Pancreas (tissue), 10 donors: Measurements from ENCODE around the gene SLC5A2. TPM values are rescaled to one million over a fixed set of nuclear protein-coding genes. Genes with fewer than 3 reads are reported as not detected.

Experiments used
- ATAC-seq, 4 donors: fragments of 200-7000 bp; cut with Tn5 transposase; one replicate each; pipeline versions ENCODE4 v1.8.0 to v1.9.1; 2020; ENCODE audit warnings: mild to moderate bottlenecking in 4 of 4, moderate library complexity in 4 of 4
- DNase-seq, 6 donors: peaks; one replicate each; pipeline ENCODE4 v3.0.0-alpha.2; 2020
- FAIRE-seq: peaks from 2 replicates; lab custom pipeline; 2012; peaks lifted over from hg19 to GRCh38; lab: Jason Lieb, UNC
- H3K27ac ChIP-seq, 4 donors: fragments of 200-600 bp; sonication (generic); 1 replicate in 3 of 4; 2 replicates in 1 of 4; pipeline versions ENCODE4 v1.5.0 to v1.8.0; 2020
- H3K27me3 ChIP-seq, 4 donors: fragments of 200-600 bp; one replicate each; pipeline ENCODE4 v1.8.0; 2021
- H3K36me3 ChIP-seq, 3 donors: fragments of 200-600 bp; sonication (generic) in 1 of 3; one replicate each; pipeline versions ENCODE4 v1.5.0 to v1.8.0; 2020 to 2021
- H3K4me1 ChIP-seq, 3 donors: fragments of 200-600 bp; one replicate each; pipeline ENCODE4 v1.8.0; 2021
- H3K4me3 ChIP-seq, 4 donors: fragments of 200-600 bp; sonication (generic) in 2 of 4; one replicate each; pipeline versions ENCODE4 v1.5.0 to v1.8.0; 2020 to 2021
- H3K9me3 ChIP-seq, 4 donors: fragments of 200-600 bp; one replicate each; pipeline ENCODE4 v1.8.0; 2021
- CTCF ChIP-seq, 4 donors: fragments of 200-600 bp; sonication (generic) in 3 of 4; IDR thresholded peaks; one replicate each; pipeline versions ENCODE4 v1.5.0 to v1.8.0; 2021; ENCODE audit warnings: antibody characterized with exemption in 4 of 4
- WGBS, 2 donors: extraction: QIAGEN DNeasy Blood & Tissue Kit; methylation state at CpG; one replicate each; pipeline ENCODE4 v1.1.7; 2013; 5-methylcytosine and 5-hydroxymethylcytosine counted together
- intact Hi-C, 3 donors: fragments of 100-400 bp; cut with DNase I; formaldehyde crosslinking; loops; one replicate each; pipeline versions ENCODE4 v1.11.1 to v1.14.2; 2022
- polyA plus RNA-seq, 2 donors: library from polyadenylated mRNA; stranded (reverse); fragments of 200-250 nt; gene quantifications; one replicate each; pipeline ENCODE4 v1.2.3, GENCODE V29; 2013
- total RNA-seq, 6 donors: library from RNA; stranded (reverse); fragmentation: NEBNext Ultra II Directional in 4 of 6; extraction: Animal tissue kit (Norgen Biotek cat#: 25700) in 4 of 6; gene quantifications; one replicate each; pipeline versions ENCODE4 v1.2.1 to v1.2.4, GENCODE V29; 2021 to 2023
- donor health status: healthy with polysubstance abuse.
- donor health status: DM: no; HTN: no; CAD: no; lungs with moderate emphysema.
- donor health status: DM: no; HTN: no; CAD: no.
- donor health status: control.
- donor health status: control.
- donor health status: Bipolar disorder and iron deficiency.
- donor health status: DM: yes; HTN: yes; CAD: no.
- donor health status: DM: no; HTN: no; CAD: no.
- donor health status: DM: no; HTN: no; CAD: no.
- donor health status: DM: yes; HTN: yes; CAD: no.

The SLC5A2 gene
- total and polyA plus RNA-seq, 8 donors: 0.35 to 4.9 (median 0.64) TPM

- peaks cover 0 to 7% (median 3%) of the 10 kb centered on the region in 3 donors for H3K4me1 ChIP-seq
These were observed 10.2 kb upstream of the SLC5A2 start for GRCh38 chr16:31472709-31473203.

GRCh38 chr16:31473264-31473984 lies 9.5 kb upstream of the SLC5A2 start:
- H3K9me3 ChIP-seq: no peaks in the 10 kb centered on the region
- H3K4me3 ChIP-seq: peak overlapping the region in 1 of 4 donors; percentile 50
- DNase-seq (no peak), ATAC-seq (no peak), FAIRE-seq (no peak)
- H3K36me3 ChIP-seq: no peaks in the 10 kb centered on the region
- peaks cover 0 to 7% (median 3%) of the 10 kb centered on the region in 3 donors for H3K4me1 ChIP-seq
- TF ChIP-seq CTCF (IDR thresholded peaks at IDR 0.05): no peak
- no peak overlapping the region for H3K27ac ChIP-seq
- 80 to 85% methylated on average over 17 of the region's 17 CpGs for WGBS, 2 donors
- intact Hi-C loops: no loop called here
- H3K27me3 ChIP-seq: no peaks in the 10 kb centered on the region

More at GRCh38 chr16:31472709-31473203, 10.2 kb upstream of the SLC5A2 start:
- peak in 3 of 4 donors; percentile 24 to 38 (median 31) for TF ChIP-seq CTCF (IDR thresholded peaks at IDR 0.05)
- 27 to 36% methylated on average over 20 of the region's 20 CpGs for WGBS, 2 donors
- peak overlapping the region in 3 of 4 donors; percentile 18 to 50 (median 27) for H3K4me3 ChIP-seq
- no peak for FAIRE-seq
- ATAC-seq: peak; percentile 30 to 55 (median 43)
- no peaks in the 10 kb centered on the region for H3K27me3 ChIP-seq
- peak; percentile 69 to 91 (median 86) for DNase-seq
- no peaks in the 10 kb centered on the region for H3K9me3 ChIP-seq
- H3K27ac ChIP-seq: peak overlapping the region in 2 of 4 donors; percentile 50 to 51
- intact Hi-C loops: no loop called here
- no peaks in the 10 kb centered on the region for H3K36me3 ChIP-seq

- H3K27me3 ChIP-seq: no peaks in the 10 kb centered on the region
- 75 to 80% methylated on average over 12 of the region's 12 CpGs for WGBS, 2 donors
- no peaks in the 10 kb centered on the region for H3K9me3 ChIP-seq
- H3K27ac ChIP-seq: no peak overlapping the region
- DNase-seq (no peak), ATAC-seq (no peak), FAIRE-seq (no peak)
- intact Hi-C loops: no loop called here
- TF ChIP-seq CTCF (IDR thresholded peaks at IDR 0.05): no peak
- peaks cover 0 to 7% (median 3%) of the 10 kb centered on the region in 3 donors for H3K4me1 ChIP-seq
- no peaks in the 10 kb centered on the region for H3K36me3 ChIP-seq
- no peak overlapping the region for H3K4me3 ChIP-seq
These were observed 8.7 kb upstream of the SLC5A2 start for GRCh38 chr16:31474173-31474714.

- Histone ChIP-seq H3K27ac (no peak overlapping the region), H3K36me3 (no peaks in the 10 kb centered on the region), H3K4me1 (peaks cover 0 to 7% (median 3%) of the 10 kb centered on the region in 3 donors)
These were observed 7.9 kb upstream of the SLC5A2 start for GRCh38 chr16:31474773-31475738.

More at GRCh38 chr16:31474773-31475738, 7.9 kb upstream of the SLC5A2 start:
- no peak for FAIRE-seq
- DNase-seq: no peak
- Histone ChIP-seq H3K9me3 (no peaks in the 10 kb centered on the region), H3K27me3 (no peaks in the 10 kb centered on the region), H3K4me3 (no peak overlapping the region)
- intact Hi-C loops: no loop called here
- no peak for ATAC-seq
- TF ChIP-seq CTCF (IDR thresholded peaks at IDR 0.05): no peak
- 88 to 92% methylated on average over 12 of the region's 12 CpGs for WGBS, 2 donors
